HepG2 (cell line): ENCODE results near the gene STX2. TPM values are rescaled to one million over a fixed set of nuclear protein-coding genes. Genes with fewer than 3 reads are reported as not detected.

Source experiments
- ATAC-seq: fragments of 200-7000 bp; cut with Tn5 transposase; 3 replicates; pipeline ENCODE4 v1.9.1; 2020; ENCODE audit warnings: mild to moderate bottlenecking, moderate library complexity
- BruUV-seq: library from RNA; stranded (reverse); fragments of 400-500 nt; replicated peaks from 2 replicates; lab custom pipeline; 2021; lab: Mats Ljungman, UMichigan
- CTCF ChIA-PET: fragments of 300-600 bp; formaldehyde crosslinking; extraction: SDS; loops from one replicate; lab custom pipeline; 2021; ENCODE audit warnings: low total read pairs, inconsistent platforms, low intra/inter-chr PET ratio; lab: Yijun Ruan, JAX
- POLR2A ChIA-PET: fragments of 350-600 bp; sonication (Branson Sonifier 250); formaldehyde crosslinking; loops from one replicate; lab custom pipeline; 2020; ENCODE audit warnings: antibody characterized with exemption, inconsistent platforms; lab: Yijun Ruan, JAX
- DNase-seq: peaks from one replicate; pipeline ENCODE4 v3.0.0-alpha.2; 2015; ENCODE audit warnings: low spot score
- FAIRE-seq: peaks from 3 replicates; lab custom pipeline; 2011; peaks lifted over from hg19 to GRCh38; lab: Jason Lieb, UNC
- H2AFZ ChIP-seq: one replicate; pipeline ENCODE4 v1.6.1; 2011; ENCODE audit warnings: low read length, inconsistent platforms
- H3K27ac ChIP-seq: fragments of 300-600 bp; 3 replicates; pipeline ENCODE4 v1.8.0; 2011; ENCODE audit warnings: mixed run types, mild to moderate bottlenecking, mixed read lengths, low read length, inconsistent platforms; ENCODE audit not compliant: insufficient read depth; ENCODE audit errors: extremely low read length
- H3K27me3 ChIP-seq, 2 experiments: fragments of 200-600 bp in 1 of 2; 2 replicates in 1 of 2; 3 replicates in 1 of 2; pipeline versions ENCODE4 v1.6.0 to v1.8.0; 2011; ENCODE audit warnings: low read length in 2 of 2, mild to moderate bottlenecking in 2 of 2, moderate library complexity in 2 of 2, inconsistent platforms in 1 of 2; ENCODE audit not compliant: insufficient read depth in 2 of 2, control insufficient read depth in 1 of 2
- H3K36me3 ChIP-seq, 2 experiments: fragments of 200-600 bp in 1 of 2; replicated peaks in 1 of 2; 2 replicates in 1 of 2; 3 replicates in 1 of 2; pipeline versions ENCODE4 v1.5.1 to v1.8.0; 2011; ENCODE audit warnings: low read length in 2 of 2, inconsistent platforms in 1 of 2; ENCODE audit not compliant: insufficient read depth in 2 of 2, control insufficient read depth in 1 of 2
- H3K4me1 ChIP-seq: 2 replicates; pipeline ENCODE4 v1.5.1; 2012; ENCODE audit warnings: low read length, inconsistent platforms; ENCODE audit not compliant: insufficient read depth
- H3K4me2 ChIP-seq: 2 replicates; pipeline ENCODE4 v1.6.0; 2011; ENCODE audit warnings: low read depth, low read length, inconsistent platforms
- H3K4me3 ChIP-seq, 3 experiments: fragments of 200-600 bp in 1 of 3; sonication (generic), shearing (Covaris generic) in 1 of 3; replicated peaks in 1 of 3; 2 replicates each; pipeline ENCODE4 v1.5.1; 2011 to 2016; ENCODE audit warnings: low read length in 3 of 3, inconsistent platforms in 2 of 3, low read depth in 2 of 3, mild to moderate bottlenecking in 2 of 3, control low read depth in 1 of 3, mixed read lengths in 1 of 3; ENCODE audit not compliant: insufficient read depth in 1 of 3
- H3K79me2 ChIP-seq: one replicate; pipeline ENCODE4 v1.6.1; 2011; ENCODE audit warnings: low read length, inconsistent platforms; ENCODE audit not compliant: insufficient read depth
- H3K9ac ChIP-seq: 2 replicates; pipeline ENCODE4 v1.6.0; 2011; ENCODE audit warnings: mild to moderate bottlenecking, low read depth, low read length, inconsistent platforms; ENCODE audit not compliant: insufficient read depth
- H3K9me3 ChIP-seq: 2 replicates; pipeline ENCODE4 v1.5.1; 2012; ENCODE audit warnings: mild to moderate bottlenecking, low read length
- H4K20me1 ChIP-seq: 2 replicates; pipeline ENCODE4 v1.6.0; 2011; ENCODE audit warnings: inconsistent platforms, mild to moderate bottlenecking, low read length, moderate library complexity; ENCODE audit not compliant: insufficient read depth
- ATAD3A ChIP-seq: sonication (generic); formaldehyde crosslinking; IDR thresholded peaks from 2 replicates; pipeline ENCODE4 v1.4.0; 2020; ENCODE audit warnings: missing genetic modification reagents
- BCL6 ChIP-seq: IDR thresholded peaks from 2 replicates; pipeline ENCODE4 v1.6.1; 2016; ENCODE audit warnings: missing genetic modification reagents, missing compliant biosample characterization
- CCDC6 ChIP-seq: sonication (generic); formaldehyde crosslinking; IDR thresholded peaks from 2 replicates; pipeline ENCODE4 v1.8.1; 2022; ENCODE audit warnings: mild to moderate bottlenecking, missing genetic modification reagents, moderate library complexity
- CREB3 ChIP-seq: sonication (generic); formaldehyde crosslinking; IDR thresholded peaks from 2 replicates; pipeline ENCODE4 v1.5.0; 2020; ENCODE audit warnings: missing genetic modification reagents
- EP300 ChIP-seq, 3 experiments: sonication (generic) in 1 of 3; formaldehyde crosslinking in 1 of 3; IDR thresholded peaks; 2 replicates each; pipeline versions ENCODE4 v1.5.1 to v1.6.1; 2011 to 2020; ENCODE audit warnings: low read depth in 2 of 3, low read length in 2 of 3, borderline replicate concordance in 1 of 3, improper control_type of control experiment in 1 of 3, mild to moderate bottlenecking in 1 of 3, missing genetic modification reagents in 1 of 3, moderate library complexity in 1 of 3
- ETV5 ChIP-seq: IDR thresholded peaks from 2 replicates; pipeline ENCODE4 v1.6.1; 2018; ENCODE audit warnings: missing biosample characterization, missing genetic modification reagents, inconsistent platforms, borderline replicate concordance
- GABPB1 ChIP-seq: IDR thresholded peaks from 2 replicates; pipeline ENCODE4 v1.6.1; 2016; ENCODE audit warnings: mild to moderate bottlenecking, missing genetic modification reagents, moderate library complexity, missing compliant biosample characterization
- KLF6 ChIP-seq: IDR thresholded peaks from 2 replicates; pipeline ENCODE4 v1.8.0; 2016; ENCODE audit warnings: missing biosample characterization, missing genetic modification reagents
- NFKB2 ChIP-seq: sonication (generic); formaldehyde crosslinking; IDR thresholded peaks from 2 replicates; pipeline ENCODE4 v1.4.0; 2020; ENCODE audit warnings: missing genetic modification reagents, borderline replicate concordance
- NONO ChIP-seq, 2 experiments: fragments of 450-650 bp in 1 of 2; sonication (generic) in 1 of 2; formaldehyde crosslinking in 1 of 2; IDR thresholded peaks in 1 of 2; conservative IDR thresholded peaks in 1 of 2; 2 replicates each; pipeline versions ENCODE4 v1.6.1 to v1.8.0; 2017 to 2022; ENCODE audit warnings: mild to moderate bottlenecking in 1 of 2, missing genetic modification reagents in 1 of 2, moderate library complexity in 1 of 2
- RAD21 ChIP-seq: fragments of 450-650 bp; formaldehyde crosslinking; IDR thresholded peaks from 2 replicates; pipeline ENCODE4 v1.5.0; 2020; ENCODE audit warnings: mild to moderate bottlenecking
- SALL1 ChIP-seq: sonication (generic); formaldehyde crosslinking; IDR thresholded peaks from 2 replicates; pipeline ENCODE4 v1.8.0; 2022; ENCODE audit warnings: mild to moderate bottlenecking, missing genetic modification reagents
- SNAPC5 ChIP-seq: sonication (generic); formaldehyde crosslinking; IDR thresholded peaks from 2 replicates; pipeline ENCODE4 v1.8.1; 2023; ENCODE audit warnings: mild to moderate bottlenecking, missing genetic modification reagents, borderline replicate concordance
- STAG1 ChIP-seq: sonication (generic); formaldehyde crosslinking; IDR thresholded peaks from 2 replicates; pipeline ENCODE4 v1.4.0; 2020; ENCODE audit warnings: missing genetic modification reagents
- THYN1 ChIP-seq: sonication (generic); formaldehyde crosslinking; IDR thresholded peaks from 2 replicates; pipeline ENCODE4 v1.8.1; 2023; ENCODE audit warnings: low read depth, mild to moderate bottlenecking, moderate library complexity, missing genetic modification reagents, borderline replicate concordance
- U2AF1 ChIP-seq: fragments of 200-400 bp; formaldehyde crosslinking; optimal IDR thresholded peaks from 2 replicates; pipeline ENCODE3; 2017; ENCODE audit warnings: mild to moderate bottlenecking, low read depth, low read length
- XRCC5 ChIP-seq: fragments of 200-400 bp; formaldehyde crosslinking; optimal IDR thresholded peaks from 2 replicates; pipeline ENCODE3; 2017; ENCODE audit warnings: mild to moderate bottlenecking, low read length
- ZBTB42 ChIP-seq: sonication (generic); formaldehyde crosslinking; IDR thresholded peaks from 2 replicates; pipeline ENCODE4 v1.5.0; 2020; ENCODE audit warnings: mild to moderate bottlenecking, missing genetic modification reagents
- ZC3H13 ChIP-seq: sonication (generic); formaldehyde crosslinking; IDR thresholded peaks from 2 replicates; pipeline ENCODE4 v1.8.1; 2023; ENCODE audit warnings: mild to moderate bottlenecking, missing genetic modification reagents, moderate library complexity
- ZNF143 ChIP-seq: sonication (generic); formaldehyde crosslinking; IDR thresholded peaks from 2 replicates; pipeline ENCODE4 v1.4.0; 2020; ENCODE audit warnings: missing genetic modification reagents
- ZNF549 ChIP-seq: sonication (generic); formaldehyde crosslinking; IDR thresholded peaks from 2 replicates; pipeline ENCODE4 v1.5.0; 2020; ENCODE audit warnings: missing genetic modification reagents
- ZNF792 ChIP-seq: IDR thresholded peaks from 2 replicates; pipeline ENCODE4 v1.6.1; 2016
- ZSCAN9 ChIP-seq: IDR thresholded peaks from 2 replicates; pipeline ENCODE4 v1.6.1; 2016; ENCODE audit warnings: borderline replicate concordance
- WGBS: methylation state at CpG from one replicate; pipeline ENCODE4 v1.1.6; 2017; ENCODE audit warnings: low lambda C conversion rate; 5-methylcytosine and 5-hydroxymethylcytosine counted together
- in situ Hi-C: cut with HindIII; loops from 2 replicates; pipeline ENCODE4 v1.10.0; 2017; ENCODE audit warnings: low pct_unique_long_range_greater_than_20kb; ENCODE audit not compliant: extremely low pct_ligation_motif_present
- intact Hi-C: fragments of 100-400 bp; cut with micrococcal nuclease; formaldehyde crosslinking; loops from one replicate; pipeline ENCODE4 v1.10.0; 2022; ENCODE audit not compliant: unreplicated experiment
- polyA plus RNA-seq, 8 experiments: library from polyadenylated mRNA; depleted of rRNA in 3 of 8; stranded (reverse) in 7 of 8; unstranded in 1 of 8; fragments of >200 nt; fragmentation: Illumina TruSeq in 4 of 8; extraction: Trizol in 4 of 8; gene quantifications; 2 replicates each; pipeline versions ENCODE4 v1.2.1 to v1.2.3, GENCODE V29; 2011 to 2016; ENCODE audit warnings: low read depth in 4 of 8, missing spikeins in 1 of 8, mixed read lengths in 1 of 8; ENCODE audit not compliant: insufficient read depth in 1 of 8
- total RNA-seq, 5 experiments: library from RNA; depleted of rRNA; stranded (reverse); fragments of >200 nt; fragmentation: Illumina TruSeq; extraction: Trizol; gene quantifications; 2 replicates each; pipeline ENCODE4 v1.2.3, GENCODE V29; 2016; ENCODE audit warnings: low read depth in 1 of 5

STX2 gene
- total and polyA plus RNA-seq, 2 of the 13 experiments (the other 11 are each of a cell fraction or from before 2014, with no cell fraction given) = 13.4 to 25.1 TPM

DNA sequence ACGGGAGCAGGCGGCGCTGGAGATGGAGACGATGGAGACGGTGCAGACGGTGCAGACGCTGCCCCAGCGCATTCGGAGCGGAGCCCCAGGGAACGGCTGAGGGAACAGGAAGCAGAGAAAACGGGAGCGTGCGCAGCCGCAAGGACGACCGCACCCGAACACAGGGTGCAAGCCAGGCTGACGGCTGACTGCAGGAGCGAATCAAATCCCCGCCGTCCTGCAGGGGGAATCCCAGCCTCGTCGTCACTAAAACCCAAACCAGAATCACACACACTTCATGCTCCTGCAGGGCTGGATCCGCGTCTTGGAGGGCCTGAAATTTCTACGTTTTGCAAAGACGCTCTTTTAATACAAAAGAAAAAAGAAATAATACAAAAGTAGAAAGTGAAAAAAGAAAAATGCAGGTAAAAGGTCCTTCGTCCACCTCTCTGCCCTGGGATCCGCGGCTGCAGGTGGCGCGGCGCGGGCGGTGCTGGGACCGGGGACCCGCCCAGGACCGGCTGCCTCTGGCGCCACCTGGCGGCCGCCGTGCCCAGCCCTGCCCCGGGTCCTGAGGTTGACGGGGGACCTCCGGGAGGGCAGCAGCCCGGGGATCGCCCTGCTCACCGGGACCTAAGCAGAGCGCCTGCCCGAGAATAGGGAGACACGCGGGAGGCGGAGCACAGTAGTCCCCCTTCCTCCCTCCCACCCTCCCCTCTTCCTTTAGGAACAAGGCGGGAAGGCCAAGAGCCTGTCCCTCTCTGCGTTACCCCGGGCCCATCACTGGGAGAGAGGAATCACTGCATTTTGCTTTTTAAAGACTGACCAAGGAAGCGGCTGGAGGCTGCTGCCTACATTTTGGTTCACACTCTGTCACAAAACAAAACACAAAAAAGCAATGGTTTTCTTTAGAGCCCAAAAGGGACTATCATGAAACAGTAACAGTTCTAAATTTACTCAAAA, 20.1 kb downstream of the STX2 start:
- in situ Hi-C loops = loop anchor here (5.0 kb wide), 1 partner anchor 57 kb away; no protein-coding TSS in a partner anchor
- Histone ChIP-seq H3K4me2 (no peak overlapping the region), H3K4me1 (no peaks in the 10 kb centered on the region), H3K9me3 (no peaks in the 10 kb centered on the region), H3K79me2 (no peaks in the 10 kb centered on the region), H3K4me3 (no peak overlapping the region), H4K20me1 (no peaks in the 10 kb centered on the region), H3K9ac (no peak overlapping the region), H2AFZ (no peak overlapping the region), H3K27ac (no peak overlapping the region), H3K36me3 (peaks cover 8 to 42% of the 10 kb centered on the region in 2 experiments), H3K27me3 (no peaks in the 10 kb centered on the region)
- DNase-seq (no peak), ATAC-seq (peak; percentile 100), FAIRE-seq (no peak)
- 68% methylated on average over 47 of the region's 58 CpGs for WGBS
- ChIA-PET CTCF (interaction anchor here (1.2 to 5.5 kb wide), 2 partner anchors 48 to 57 kb away, joined by 4 to 76 read pairs; no protein-coding TSS in a partner anchor), POLR2A (interaction anchor here (1.1 kb wide), 1 partner anchor 43 kb away, joined by 3 read pairs; no protein-coding TSS in a partner anchor)
- BruUV-seq = no TSS peak
- intact Hi-C loops = loop anchor here (1.0 to 5.0 kb wide), 2 partner anchors 42 to 58 kb away; no protein-coding TSS in a partner anchor
- TF ChIP-seq SNAPC5 (no peak), GABPB1 (CRISPR knock-in tag) (0 out of 2 replicates have a peak, but pooled peaks have one; percentile 13), ZNF143 (peak; percentile 54; the same call in 1 of the 2 replicates), RAD21 (CRISPR knock-in tag) (peak; percentile 94), NFKB2 (CRISPR knock-in tag) (peak; percentile 44; the same call in 1 of the 2 replicates), EP300 (IDR thresholded peaks at IDR 0.05; ENCODE audit: low read depth in 2 of 2, low read length in 2 of 2) (no peak), EP300 (CRISPR knock-in tag; IDR thresholded peaks at IDR 0.05; ENCODE audit: borderline replicate concordance) (no peak), BCL6 (CRISPR knock-in tag) (no peak), STAG1 (CRISPR knock-in tag) (peak; percentile 76), ZNF549 (CRISPR knock-in tag) (no peak), KLF6 (no peak), ZC3H13 (CRISPR knock-in tag) (no peak), ETV5 (CRISPR knock-in tag) (no peak), SALL1 (CRISPR knock-in tag) (peak; percentile 41; the same call in 1 of the 2 replicates), THYN1 (no peak), ZNF792 (CRISPR knock-in tag) (no peak), ZBTB42 (CRISPR knock-in tag) (no peak), CREB3 (no peak), NONO (IDR thresholded peaks at IDR 0.05) (no peak), NONO (CRISPR knock-in tag; conservative IDR thresholded peaks at IDR 0.05) (no peak), U2AF1 (no peak), XRCC5 (peak; percentile 36), ZSCAN9 (CRISPR knock-in tag) (no peak), ATAD3A (CRISPR knock-in tag) (no peak), CCDC6 (CRISPR knock-in tag) (no peak)
